Stomach (tissue), 9 donors: ENCODE measurements around the gene PPP1R9A. TPM values are rescaled to one million over a fixed set of nuclear protein-coding genes. Genes with fewer than 3 reads are reported as not detected.

Source experiments
- DNase-seq, 2 donors: peaks; one replicate each; pipeline versions ENCODE4 v3.0.0 to v3.0.0-alpha.2; 2013 to 2019
- H3K27ac ChIP-seq, 5 donors: fragments of 200-600 bp in 4 of 5; sonication (generic) in 4 of 5; one replicate each; pipeline ENCODE4 v1.5.1; 2013 to 2019; ENCODE audit warnings: mild to moderate bottlenecking in 1 of 5, moderate library complexity in 1 of 5
- H3K27me3 ChIP-seq, 3 donors: fragments of 200-600 bp; sonication (generic); one replicate each; pipeline ENCODE4 v1.5.1; 2017 to 2019; ENCODE audit warnings: mixed run types in 1 of 3
- H3K36me3 ChIP-seq, 4 donors: fragments of 200-600 bp; sonication (generic); 1 replicate in 3 of 4; 2 replicates in 1 of 4; pipeline ENCODE4 v1.5.1; 2016 to 2019
- H3K4me1 ChIP-seq, 4 donors: fragments of 200-600 bp; sonication (generic); one replicate each; pipeline ENCODE4 v1.5.1; 2016 to 2019
- H3K4me3 ChIP-seq, 4 donors: fragments of 200-600 bp; sonication (generic) in 3 of 4; one replicate each; pipeline ENCODE4 v1.5.1; 2016 to 2019; ENCODE audit warnings: mild to moderate bottlenecking in 1 of 4
- H3K9me3 ChIP-seq, 4 donors: fragments of 200-600 bp; sonication (generic); one replicate each; pipeline ENCODE4 v1.5.1; 2016 to 2019
- EP300 ChIP-seq: sonication (generic); formaldehyde crosslinking; IDR thresholded peaks from one replicate; pipeline ENCODE4 v1.6.1; 2017; ENCODE audit warnings: antibody characterized with exemption
- POLR2A ChIP-seq, 4 donors: fragments of 450-650 bp; IDR thresholded peaks; one replicate each; pipeline ENCODE4 v1.6.1; 2016; ENCODE audit warnings: antibody characterized with exemption in 4 of 4, control low read depth in 2 of 4, mild to moderate bottlenecking in 1 of 4, moderate library complexity in 1 of 4
- POLR2AphosphoS5 ChIP-seq, 3 donors: sonication (generic); formaldehyde crosslinking; IDR thresholded peaks; one replicate each; pipeline ENCODE4 v1.6.1; 2016; ENCODE audit warnings: antibody characterized with exemption in 3 of 3
- WGBS, 5 donors: extraction: QIAGEN DNeasy Blood & Tissue Kit in 3 of 5; methylation state at CpG; one replicate each; pipeline versions ENCODE4 v1.1.5 to v1.1.7; 2013 to 2018; 5-methylcytosine and 5-hydroxymethylcytosine counted together
- intact Hi-C: fragments of 100-400 bp; cut with DNase I; formaldehyde crosslinking; loops from one replicate; pipeline ENCODE4 v1.15.1; 2023; ENCODE audit warnings: low total_unique reads
- polyA plus RNA-seq, 3 donors: library from polyadenylated mRNA; stranded (reverse); fragments of 200-250 nt; gene quantifications; one replicate each; pipeline ENCODE4 v1.2.3, GENCODE V29; 2013
- total RNA-seq, 5 donors: library from RNA; depleted of rRNA; stranded (reverse); fragments of >200 nt; gene quantifications; one replicate each; pipeline versions ENCODE4 v1.1.0 to v1.2.3, GENCODE V29; 2014 to 2016
- TF ChIP-seq, protein P1 (sequence below), 7 experiments: fragments of 450-650 bp in 4 of 7; fragments of 200-600 bp in 3 of 7; sonication (generic) in 3 of 7; IDR thresholded peaks; one replicate each; pipeline ENCODE4 v1.5.1; 2016 to 2019; ENCODE audit warnings: antibody characterized with exemption in 7 of 7, control low read depth in 2 of 7, mild to moderate bottlenecking in 1 of 7
- donor health status: healthy with polysubstance abuse.
- donor health status: Bipolar disorder and iron deficiency.
- donor health status: healthy.

PPP1R9A gene
- total and polyA plus RNA-seq, 8 donors, result 1.4 to 37.1 (median 12.5) TPM

DNA sequence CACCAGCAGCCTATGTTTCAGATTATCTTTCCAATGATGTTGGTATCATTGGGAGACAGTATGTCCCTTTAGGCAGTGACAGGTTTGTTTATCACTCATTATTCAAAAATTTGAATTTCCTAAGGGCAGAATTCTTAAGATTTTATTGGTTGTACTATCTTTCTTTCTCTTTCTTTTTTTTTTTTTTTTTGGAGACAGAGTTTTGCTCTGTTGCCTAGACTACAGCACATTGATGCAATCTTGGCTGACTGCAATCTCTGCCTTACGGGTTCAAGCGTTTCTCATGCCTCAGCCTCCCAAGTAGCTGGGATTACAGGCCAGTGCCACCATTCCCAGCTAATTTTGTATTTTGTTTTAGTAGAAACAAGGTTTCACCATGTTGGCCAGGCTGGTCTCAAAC lies 305.8 kb downstream of the PPP1R9A start:
- H3K27me3 ChIP-seq, result no peaks in the 10 kb centered on the region
- intact Hi-C loops, result no loop called here
- no peak overlapping the region for H3K27ac ChIP-seq
- WGBS, 5 donors, result 80 to 94% (median 89%) methylated on average over 2 of the region's 2 CpGs
- H3K9me3 ChIP-seq, result no peaks in the 10 kb centered on the region
- TF ChIP-seq, protein P1, sequence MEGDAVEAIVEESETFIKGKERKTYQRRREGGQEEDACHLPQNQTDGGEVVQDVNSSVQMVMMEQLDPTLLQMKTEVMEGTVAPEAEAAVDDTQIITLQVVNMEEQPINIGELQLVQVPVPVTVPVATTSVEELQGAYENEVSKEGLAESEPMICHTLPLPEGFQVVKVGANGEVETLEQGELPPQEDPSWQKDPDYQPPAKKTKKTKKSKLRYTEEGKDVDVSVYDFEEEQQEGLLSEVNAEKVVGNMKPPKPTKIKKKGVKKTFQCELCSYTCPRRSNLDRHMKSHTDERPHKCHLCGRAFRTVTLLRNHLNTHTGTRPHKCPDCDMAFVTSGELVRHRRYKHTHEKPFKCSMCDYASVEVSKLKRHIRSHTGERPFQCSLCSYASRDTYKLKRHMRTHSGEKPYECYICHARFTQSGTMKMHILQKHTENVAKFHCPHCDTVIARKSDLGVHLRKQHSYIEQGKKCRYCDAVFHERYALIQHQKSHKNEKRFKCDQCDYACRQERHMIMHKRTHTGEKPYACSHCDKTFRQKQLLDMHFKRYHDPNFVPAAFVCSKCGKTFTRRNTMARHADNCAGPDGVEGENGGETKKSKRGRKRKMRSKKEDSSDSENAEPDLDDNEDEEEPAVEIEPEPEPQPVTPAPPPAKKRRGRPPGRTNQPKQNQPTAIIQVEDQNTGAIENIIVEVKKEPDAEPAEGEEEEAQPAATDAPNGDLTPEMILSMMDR (IDR thresholded peaks at IDR 0.05), result no peak
- no peak for TF ChIP-seq POLR2AphosphoS5 (IDR thresholded peaks at IDR 0.05)
- no peak for TF ChIP-seq EP300
- TF ChIP-seq POLR2A (IDR thresholded peaks at IDR 0.05), result no peak
- H3K4me1 ChIP-seq, result no peaks in the 10 kb centered on the region
- no peaks in the 10 kb centered on the region for H3K36me3 ChIP-seq
- DNase-seq, result no peak
- H3K4me3 ChIP-seq, result no peak overlapping the region

DNA sequence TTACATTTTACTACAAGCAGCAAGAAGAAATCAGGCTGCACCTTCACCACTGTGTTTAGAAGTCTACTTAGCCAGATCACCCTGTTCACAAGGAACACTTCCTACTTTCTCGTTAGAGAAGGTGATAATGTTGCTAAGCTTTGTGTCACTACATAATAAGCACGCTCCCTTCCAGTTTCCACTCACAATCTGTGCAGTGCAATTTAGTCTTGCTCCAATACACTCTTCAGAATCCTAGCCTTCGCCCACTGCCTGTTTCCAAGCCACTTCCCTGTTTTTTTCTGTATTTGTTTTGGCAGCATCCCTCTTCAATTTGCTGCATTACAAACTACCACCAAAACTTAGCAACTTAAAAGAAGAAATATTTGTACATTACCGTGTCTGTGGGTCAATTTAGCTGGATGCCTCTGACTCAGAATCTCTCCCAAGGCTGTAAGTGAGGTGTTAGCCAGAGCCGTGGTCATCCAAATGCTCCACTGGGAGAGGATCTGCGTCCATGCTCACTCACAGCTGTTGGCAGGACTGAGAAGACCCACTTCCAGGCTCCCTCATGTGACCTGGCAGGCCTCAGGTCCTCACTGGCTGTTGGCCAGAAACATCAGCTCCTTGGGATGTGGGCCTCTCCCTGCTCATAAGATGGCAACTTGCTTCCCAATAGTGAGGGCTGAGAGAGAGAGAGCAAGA lies 306.6 kb downstream of the PPP1R9A start:
- H3K27ac ChIP-seq, result no peak overlapping the region
- no peaks in the 10 kb centered on the region for H3K4me1 ChIP-seq
- 62 to 80% (median 76%) methylated on average over 6 of the region's 6 CpGs for WGBS, 5 donors
- H3K9me3 ChIP-seq, result no peaks in the 10 kb centered on the region
- H3K27me3 ChIP-seq, result no peaks in the 10 kb centered on the region
- DNase-seq, result peak in 1 of 2 donors; percentile 17
- intact Hi-C loops, result no loop called here
- TF ChIP-seq POLR2A (IDR thresholded peaks at IDR 0.05), result no peak
- no peak for TF ChIP-seq EP300
- no peak for TF ChIP-seq POLR2AphosphoS5 (IDR thresholded peaks at IDR 0.05)
- TF ChIP-seq, protein P1 (IDR thresholded peaks at IDR 0.05), result no peak
- H3K4me3 ChIP-seq, result no peak overlapping the region
- H3K36me3 ChIP-seq, result no peaks in the 10 kb centered on the region

DNA sequence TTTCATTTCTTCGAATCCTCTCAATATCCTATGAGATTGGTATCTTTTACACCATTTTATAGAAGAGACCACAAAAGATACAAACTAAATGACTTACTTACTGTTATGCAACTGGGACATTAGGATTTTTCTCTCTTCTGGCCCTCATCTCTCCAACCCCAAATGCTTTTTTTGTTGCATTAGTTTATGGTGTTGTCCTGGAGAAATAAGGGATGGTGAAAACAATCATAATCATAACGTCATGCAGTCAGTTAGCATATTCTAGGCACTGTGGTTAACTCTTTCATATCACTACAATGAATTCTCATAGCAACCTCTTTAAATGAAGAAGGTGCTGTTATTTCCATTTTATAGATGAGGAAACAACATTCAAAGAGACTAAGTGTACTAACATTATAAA lies 312.3 kb downstream of the PPP1R9A start:
- H3K9me3 ChIP-seq, result no peaks in the 10 kb centered on the region

DNA sequence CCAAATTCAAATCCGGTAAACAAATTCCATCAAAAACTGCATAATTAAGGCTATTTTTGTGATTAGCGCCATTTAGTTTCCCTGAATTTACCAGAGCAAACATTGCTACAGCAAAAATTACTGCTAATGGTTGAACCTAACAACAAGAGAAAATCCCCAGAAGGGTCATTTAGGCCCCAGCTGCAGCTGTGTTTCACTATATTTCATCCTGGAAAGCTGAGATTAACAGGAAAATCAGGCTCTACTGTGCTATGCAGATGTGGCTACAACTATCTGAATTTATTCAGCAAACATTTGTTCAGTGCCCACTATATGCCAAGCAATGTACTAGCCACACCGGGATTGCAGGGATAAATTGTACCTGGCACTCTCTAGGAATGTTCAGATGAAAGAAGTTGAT lies 312.9 kb downstream of the PPP1R9A start:
- intact Hi-C loops, result no loop called here
- Histone ChIP-seq H3K27me3 (no peaks in the 10 kb centered on the region), H3K36me3 (no peaks in the 10 kb centered on the region), H3K27ac (no peak overlapping the region), H3K4me3 (no peak overlapping the region), H3K9me3 (no peaks in the 10 kb centered on the region), H3K4me1 (no peaks in the 10 kb centered on the region)
- peak in 1 of 2 donors; percentile 26 for DNase-seq
- 62 to 82% (median 75%) methylated on average over 3 of the region's 3 CpGs for WGBS, 5 donors
- TF ChIP-seq, protein P1 (IDR thresholded peaks at IDR 0.05), result no peak
- TF ChIP-seq EP300 (no peak), POLR2AphosphoS5 (IDR thresholded peaks at IDR 0.05) (no peak), POLR2A (IDR thresholded peaks at IDR 0.05) (no peak)

More for the DNA sequence above, 312.3 kb downstream of the PPP1R9A start:
- Histone ChIP-seq H3K36me3 (no peaks in the 10 kb centered on the region), H3K27me3 (no peaks in the 10 kb centered on the region), H3K4me1 (no peaks in the 10 kb centered on the region), H3K27ac (no peak overlapping the region), H3K4me3 (no peak overlapping the region)
- TF ChIP-seq, protein P1 (IDR thresholded peaks at IDR 0.05), result no peak
- TF ChIP-seq POLR2AphosphoS5 (IDR thresholded peaks at IDR 0.05) (no peak), POLR2A (IDR thresholded peaks at IDR 0.05) (no peak), EP300 (no peak)
- 63 to 76% (median 71%) methylated on average over 2 of the region's 2 CpGs for WGBS, 5 donors
- intact Hi-C loops, result no loop called here
- DNase-seq, result no peak
